Measurements from ENCODE around the gene CDK17.

CDK17 gene

DNA sequence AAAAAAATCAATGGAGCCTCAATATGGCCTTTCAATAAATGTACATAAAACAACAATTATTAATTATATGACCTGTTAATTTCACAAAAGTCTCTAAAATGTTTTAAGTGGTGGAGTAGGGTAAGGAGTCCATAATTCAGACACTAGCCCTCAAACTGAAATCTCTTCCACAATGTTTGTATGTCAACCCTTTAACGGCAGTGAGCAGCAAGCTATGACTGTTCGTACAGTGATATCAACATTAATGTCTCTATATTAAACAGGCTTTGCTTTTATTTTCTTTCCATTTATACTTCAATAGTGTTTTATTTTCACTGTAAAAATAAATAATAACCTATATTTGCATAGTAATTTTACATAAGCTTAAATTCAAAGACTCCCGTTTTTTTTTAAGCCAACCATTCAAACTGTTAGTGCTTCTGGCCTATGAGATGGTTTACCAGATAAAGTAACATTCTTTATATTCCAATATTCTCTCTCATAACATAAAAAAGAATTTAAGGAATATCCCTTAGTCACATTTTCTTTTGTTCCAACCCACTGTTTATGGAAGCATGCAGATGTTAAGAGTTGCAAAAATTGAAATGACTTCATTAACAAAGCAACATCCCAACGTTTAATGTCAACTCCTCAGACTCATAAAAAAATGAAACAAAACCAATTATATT is 2.3 kb downstream of the CDK17 start:
- TF ChIP-seq TAF1 (IDR thresholded peaks at IDR 0.05; ENCODE audit: borderline replicate concordance, insufficient read depth, low read length) = no peak
- TF ChIP-seq SIN3A (IDR thresholded peaks at IDR 0.05; ENCODE audit: borderline replicate concordance, insufficient read depth, low read length) = no peak
- no peak for TF ChIP-seq FOXP2 (optimal IDR thresholded peaks at IDR 0.05; ENCODE audit: borderline replicate concordance, extremely low read depth, extremely low read length, insufficient read depth)
- TF ChIP-seq POLR2AphosphoS5 (IDR thresholded peaks at IDR 0.05; ENCODE audit: low read depth, low read length) = no peak
- TF ChIP-seq, protein P1, sequence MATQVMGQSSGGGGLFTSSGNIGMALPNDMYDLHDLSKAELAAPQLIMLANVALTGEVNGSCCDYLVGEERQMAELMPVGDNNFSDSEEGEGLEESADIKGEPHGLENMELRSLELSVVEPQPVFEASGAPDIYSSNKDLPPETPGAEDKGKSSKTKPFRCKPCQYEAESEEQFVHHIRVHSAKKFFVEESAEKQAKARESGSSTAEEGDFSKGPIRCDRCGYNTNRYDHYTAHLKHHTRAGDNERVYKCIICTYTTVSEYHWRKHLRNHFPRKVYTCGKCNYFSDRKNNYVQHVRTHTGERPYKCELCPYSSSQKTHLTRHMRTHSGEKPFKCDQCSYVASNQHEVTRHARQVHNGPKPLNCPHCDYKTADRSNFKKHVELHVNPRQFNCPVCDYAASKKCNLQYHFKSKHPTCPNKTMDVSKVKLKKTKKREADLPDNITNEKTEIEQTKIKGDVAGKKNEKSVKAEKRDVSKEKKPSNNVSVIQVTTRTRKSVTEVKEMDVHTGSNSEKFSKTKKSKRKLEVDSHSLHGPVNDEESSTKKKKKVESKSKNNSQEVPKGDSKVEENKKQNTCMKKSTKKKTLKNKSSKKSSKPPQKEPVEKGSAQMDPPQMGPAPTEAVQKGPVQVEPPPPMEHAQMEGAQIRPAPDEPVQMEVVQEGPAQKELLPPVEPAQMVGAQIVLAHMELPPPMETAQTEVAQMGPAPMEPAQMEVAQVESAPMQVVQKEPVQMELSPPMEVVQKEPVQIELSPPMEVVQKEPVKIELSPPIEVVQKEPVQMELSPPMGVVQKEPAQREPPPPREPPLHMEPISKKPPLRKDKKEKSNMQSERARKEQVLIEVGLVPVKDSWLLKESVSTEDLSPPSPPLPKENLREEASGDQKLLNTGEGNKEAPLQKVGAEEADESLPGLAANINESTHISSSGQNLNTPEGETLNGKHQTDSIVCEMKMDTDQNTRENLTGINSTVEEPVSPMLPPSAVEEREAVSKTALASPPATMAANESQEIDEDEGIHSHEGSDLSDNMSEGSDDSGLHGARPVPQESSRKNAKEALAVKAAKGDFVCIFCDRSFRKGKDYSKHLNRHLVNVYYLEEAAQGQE (IDR thresholded peaks at IDR 0.05; ENCODE audit: insufficient read depth in 1 of 2, low read depth in 2 of 2, low read length in 2 of 2) = no peak

DNA sequence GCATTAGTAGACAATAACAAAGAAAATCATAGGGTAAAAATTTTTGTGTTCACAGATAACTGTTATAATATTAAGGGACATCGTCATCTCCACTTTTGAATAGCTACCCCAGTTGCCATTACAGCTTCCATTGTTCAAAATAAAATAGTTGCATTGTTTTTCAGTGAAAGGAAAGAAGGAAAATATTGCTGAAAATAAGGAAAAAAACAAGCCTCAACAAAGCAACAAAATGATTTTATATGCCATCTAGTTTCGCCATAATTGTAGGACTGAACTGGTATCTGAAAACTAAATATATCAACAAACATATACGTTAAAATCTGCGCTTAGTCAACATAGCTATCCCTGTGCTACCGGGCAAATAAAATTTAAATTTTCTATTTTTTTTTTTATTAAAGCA is 3.3 kb downstream of the CDK17 start:
- TF ChIP-seq TAF1 (IDR thresholded peaks at IDR 0.05; ENCODE audit: borderline replicate concordance, insufficient read depth, low read length) (no peak), SIN3A (IDR thresholded peaks at IDR 0.05; ENCODE audit: borderline replicate concordance, insufficient read depth, low read length) (no peak), POLR2AphosphoS5 (IDR thresholded peaks at IDR 0.05; ENCODE audit: low read depth, low read length) (no peak), FOXP2 (optimal IDR thresholded peaks at IDR 0.05; ENCODE audit: borderline replicate concordance, extremely low read depth, extremely low read length, insufficient read depth) (no peak)
- TF ChIP-seq, protein P1 (IDR thresholded peaks at IDR 0.05; ENCODE audit: insufficient read depth in 1 of 2, low read depth in 2 of 2, low read length in 2 of 2) = no peak

DNA sequence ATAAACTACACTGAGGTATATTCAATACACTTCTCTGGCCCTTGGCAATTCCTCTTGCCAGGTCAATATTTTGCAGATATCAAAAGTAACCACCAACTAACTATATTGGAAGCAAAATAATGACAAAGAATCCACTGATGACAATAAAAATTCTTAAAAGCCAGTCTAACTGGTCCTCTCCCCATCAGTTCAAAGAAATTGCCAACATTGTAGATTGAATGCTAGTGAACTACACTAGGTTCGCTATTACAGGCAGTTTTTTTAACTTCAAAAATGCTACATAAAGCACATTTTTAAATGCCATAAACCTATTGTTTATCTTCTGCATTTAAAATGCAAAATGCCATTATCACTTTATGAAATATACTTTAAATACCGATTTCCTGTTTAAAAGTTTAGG is 4.0 kb downstream of the CDK17 start:
- TF ChIP-seq SIN3A (IDR thresholded peaks at IDR 0.05; ENCODE audit: borderline replicate concordance, insufficient read depth, low read length) (no peak), POLR2AphosphoS5 (IDR thresholded peaks at IDR 0.05; ENCODE audit: low read depth, low read length) (no peak), FOXP2 (optimal IDR thresholded peaks at IDR 0.05; ENCODE audit: borderline replicate concordance, extremely low read depth, extremely low read length, insufficient read depth) (no peak), TAF1 (IDR thresholded peaks at IDR 0.05; ENCODE audit: borderline replicate concordance, insufficient read depth, low read length) (no peak)
- TF ChIP-seq, protein P1 (IDR thresholded peaks at IDR 0.05; ENCODE audit: insufficient read depth in 1 of 2, low read depth in 2 of 2, low read length in 2 of 2) = no peak

DNA sequence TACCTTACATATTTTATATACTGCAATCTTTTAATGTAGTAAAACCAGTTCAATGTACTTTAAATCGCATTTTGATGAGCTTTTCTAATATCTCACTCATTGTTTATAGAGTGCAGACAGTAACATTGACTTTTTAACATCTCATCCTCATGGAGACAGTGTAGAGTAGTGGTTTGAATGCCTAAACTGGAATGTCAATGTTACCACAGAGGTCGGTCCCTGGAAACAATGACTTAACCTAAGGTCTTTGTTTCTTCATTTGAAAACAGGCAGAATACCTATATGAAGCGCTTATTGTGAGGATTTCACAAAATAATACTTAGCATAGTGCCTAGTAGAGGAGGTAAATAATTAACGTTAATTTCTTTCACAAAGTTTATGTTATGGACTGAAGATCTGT is 5.0 kb downstream of the CDK17 start:
- TF ChIP-seq SIN3A (IDR thresholded peaks at IDR 0.05; ENCODE audit: borderline replicate concordance, insufficient read depth, low read length) (no peak), POLR2AphosphoS5 (IDR thresholded peaks at IDR 0.05; ENCODE audit: low read depth, low read length) (no peak), FOXP2 (optimal IDR thresholded peaks at IDR 0.05; ENCODE audit: borderline replicate concordance, extremely low read depth, extremely low read length, insufficient read depth) (no peak), TAF1 (IDR thresholded peaks at IDR 0.05; ENCODE audit: borderline replicate concordance, insufficient read depth, low read length) (no peak)
- TF ChIP-seq, protein P1 (IDR thresholded peaks at IDR 0.05; ENCODE audit: insufficient read depth in 1 of 2, low read depth in 2 of 2, low read length in 2 of 2) = no peak
